GM23248 (cell line): ENCODE measurements around the gene PRUNE2.

Source experiments
- EZH2 ChIP-seq: fragments of 200-600 bp; sonication (generic); IDR thresholded peaks from 2 replicates; pipeline ENCODE4 v1.6.1; 2018; ENCODE audit warnings: antibody characterized with exemption, mild to moderate bottlenecking; ENCODE audit not compliant: insufficient read depth, poor library complexity, severe bottlenecking
- EZH2phosphoT487 ChIP-seq: fragments of 200-600 bp; sonication (generic); IDR thresholded peaks from 2 replicates; pipeline ENCODE4 v1.6.1; 2018; ENCODE audit warnings: antibody characterized with exemption, moderate library complexity, mild to moderate bottlenecking, low read depth; ENCODE audit not compliant: insufficient read depth

- TF ChIP-seq EZH2 (no peak), EZH2phosphoT487 (no peak)
Observed at GRCh38 chr9:76784881-76785280, 121.0 kb downstream of the PRUNE2 start.
